HG03575 (cell line): ENCODE measurements around the gene CCNF.

Experiments
- ATAC-seq: cut with Tn5 transposase; IDR thresholded peaks from one replicate; pipeline ENCODE4 v1.9.1; 2021; ENCODE audit not compliant: unreplicated experiment, insufficient number of reproducible peaks, low FRiP score; ENCODE audit errors: extremely low read depth

Gene CCNF

GRCh38 chr16:2468233-2468724, 39.0 kb downstream of the CCNF start:
- ATAC-seq, result no peak

GRCh38 chr16:2468725-2469398, 39.6 kb downstream of the CCNF start:
- no peak for ATAC-seq

- ATAC-seq, result no peak
Measured at GRCh38 chr16:2469399-2470233, 40.4 kb downstream of the CCNF start.

- no peak for ATAC-seq
Measured at GRCh38 chr16:2470234-2470601, 41.0 kb downstream of the CCNF start.

- ATAC-seq, result no peak
Measured at GRCh38 chr16:2470603-2471015, 41.4 kb downstream of the CCNF start.

GRCh38 chr16:2471016-2471652, 41.9 kb downstream of the CCNF start, which contains the start of gene NTN3:
Gene NTN3, plus strand, starts transcription at chr16:2471297. Its CDS starts 405 bp downstream, at chr16:2471702.
- no peak for ATAC-seq

- no peak for ATAC-seq
Measured at GRCh38 chr16:2471653-2472487, 42.6 kb downstream of the CCNF start.

- ATAC-seq, result no peak
Measured at GRCh38 chr16:2472488-2472864, 43.2 kb downstream of the CCNF start.

GRCh38 chr16:2472885-2473445, 43.7 kb downstream of the CCNF start:
- ATAC-seq, result no peak

- ATAC-seq, result no peak
Measured at GRCh38 chr16:2473446-2473926, 44.2 kb downstream of the CCNF start.

- no peak for ATAC-seq
Measured at GRCh38 chr16:2473999-2474876, 45.0 kb downstream of the CCNF start.

GRCh38 chr16:2474877-2475412, 45.7 kb downstream of the CCNF start, which contains the start of gene TBC1D24:
Gene TBC1D24, plus strand, starts transcription at chr16:2475127. Its CDS starts 21,022 bp downstream, at chr16:2496149.
- no peak for ATAC-seq

GRCh38 chr16:2475413-2476344, 46.4 kb downstream of the CCNF start:
- no peak for ATAC-seq

- ATAC-seq, result no peak
Measured at GRCh38 chr16:2476345-2476720, 47.1 kb downstream of the CCNF start.

- no peak for ATAC-seq
Measured at GRCh38 chr16:2476741-2477140, 47.5 kb downstream of the CCNF start.

- no peak for ATAC-seq
Measured at GRCh38 chr16:2477327-2477726, 48.1 kb downstream of the CCNF start.
